ENCODE data around the gene NINJ1. TPM values are rescaled to one million over a fixed set of nuclear protein-coding genes. Genes with fewer than 3 reads are reported as not detected.

The NINJ1 gene
- total RNA-seq, 1 donor from 2014 or later = 21.6 TPM

DNA sequence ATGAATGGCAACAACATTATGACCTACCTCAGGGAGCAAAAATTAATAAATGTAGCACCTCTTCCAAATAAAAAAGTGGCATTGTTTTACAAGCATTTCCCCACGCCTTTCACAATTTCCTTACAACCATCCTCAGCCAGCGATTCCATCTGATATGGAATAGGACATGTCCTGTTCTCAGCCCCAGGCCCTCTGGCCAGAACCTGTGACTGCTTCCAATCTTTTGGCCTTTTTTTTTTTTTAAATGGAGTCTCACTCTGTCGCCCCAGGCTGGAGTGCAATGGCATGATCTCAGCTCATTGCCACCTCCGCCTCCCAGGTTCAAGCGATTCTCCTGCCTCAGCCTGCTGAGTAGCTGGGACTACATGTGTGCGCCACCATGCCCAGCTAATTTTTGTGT lies 33.1 kb upstream of the NINJ1 start:
- no peaks in the 10 kb centered on the region for H3K9me3 Mint-ChIP-seq
- no peaks in the 10 kb centered on the region for H3K27me3 Mint-ChIP-seq
- no peak overlapping the region for H3K4me3 Mint-ChIP-seq
- TF ChIP-seq, protein P1, sequence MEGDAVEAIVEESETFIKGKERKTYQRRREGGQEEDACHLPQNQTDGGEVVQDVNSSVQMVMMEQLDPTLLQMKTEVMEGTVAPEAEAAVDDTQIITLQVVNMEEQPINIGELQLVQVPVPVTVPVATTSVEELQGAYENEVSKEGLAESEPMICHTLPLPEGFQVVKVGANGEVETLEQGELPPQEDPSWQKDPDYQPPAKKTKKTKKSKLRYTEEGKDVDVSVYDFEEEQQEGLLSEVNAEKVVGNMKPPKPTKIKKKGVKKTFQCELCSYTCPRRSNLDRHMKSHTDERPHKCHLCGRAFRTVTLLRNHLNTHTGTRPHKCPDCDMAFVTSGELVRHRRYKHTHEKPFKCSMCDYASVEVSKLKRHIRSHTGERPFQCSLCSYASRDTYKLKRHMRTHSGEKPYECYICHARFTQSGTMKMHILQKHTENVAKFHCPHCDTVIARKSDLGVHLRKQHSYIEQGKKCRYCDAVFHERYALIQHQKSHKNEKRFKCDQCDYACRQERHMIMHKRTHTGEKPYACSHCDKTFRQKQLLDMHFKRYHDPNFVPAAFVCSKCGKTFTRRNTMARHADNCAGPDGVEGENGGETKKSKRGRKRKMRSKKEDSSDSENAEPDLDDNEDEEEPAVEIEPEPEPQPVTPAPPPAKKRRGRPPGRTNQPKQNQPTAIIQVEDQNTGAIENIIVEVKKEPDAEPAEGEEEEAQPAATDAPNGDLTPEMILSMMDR (conservative IDR thresholded peaks at IDR 0.05) = no peak
- no peaks in the 10 kb centered on the region for H3K36me3 Mint-ChIP-seq
- DNase-seq (ENCODE audit: extremely low spot score, unreplicated experiment) = no peak
- peaks cover 4% of the 10 kb centered on the region for H3K4me1 Mint-ChIP-seq (ENCODE audit: unreplicated experiment)
- no peak overlapping the region for H3K27ac Mint-ChIP-seq

DNA sequence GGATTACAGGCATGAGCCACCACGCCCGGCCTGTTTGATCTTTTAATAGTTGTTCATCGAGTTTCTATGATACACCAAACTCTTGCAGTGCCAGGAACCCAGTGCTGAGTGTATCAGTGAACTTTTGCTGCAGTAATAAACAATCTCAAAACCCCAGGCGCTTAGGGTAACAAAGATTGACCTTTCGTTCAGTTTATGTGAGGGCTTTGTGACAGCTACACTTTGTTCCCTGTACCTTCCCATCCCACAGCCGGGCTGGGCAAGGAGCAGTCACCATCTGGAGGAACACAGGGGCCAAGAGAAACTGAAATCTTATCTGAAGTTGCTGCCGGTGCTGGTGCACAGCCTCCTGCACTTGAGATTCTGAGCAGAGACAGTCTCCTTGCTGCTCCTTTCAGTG lies 32.6 kb upstream of the NINJ1 start:
- Mint-ChIP-seq H3K27me3 (no peaks in the 10 kb centered on the region), H3K4me1 (ENCODE audit: unreplicated experiment) (peaks cover 9% of the 10 kb centered on the region)

DNA sequence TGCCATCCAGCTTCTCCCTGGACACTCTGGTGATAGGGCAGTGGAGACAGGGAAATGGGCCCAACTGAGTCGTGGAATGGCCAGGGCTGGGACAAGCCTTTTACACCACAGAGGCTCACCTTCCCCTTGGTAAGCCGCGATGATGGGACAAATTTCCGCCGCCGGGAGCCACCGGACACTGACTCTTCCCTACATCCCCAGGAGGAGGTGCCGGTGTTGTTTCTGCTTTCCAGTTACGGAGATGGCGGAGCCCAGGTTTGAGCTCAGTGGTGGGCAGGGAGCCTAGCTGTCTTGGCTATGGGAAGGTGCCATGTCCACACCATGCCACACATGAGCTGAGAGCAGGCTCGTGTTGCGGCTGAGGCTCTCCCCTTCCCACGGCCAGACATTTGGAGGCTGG lies 30.0 kb upstream of the NINJ1 start:
- Mint-ChIP-seq H3K4me3 (no peak overlapping the region), H3K27ac (no peak overlapping the region), H3K4me1 (ENCODE audit: unreplicated experiment) (peaks cover 25% of the 10 kb centered on the region), H3K27me3 (no peaks in the 10 kb centered on the region), H3K36me3 (no peaks in the 10 kb centered on the region), H3K9me3 (no peaks in the 10 kb centered on the region)
- TF ChIP-seq, protein P1 (conservative IDR thresholded peaks at IDR 0.05) = no peak
- DNase-seq (ENCODE audit: extremely low spot score, unreplicated experiment) = no peak

More for the DNA sequence above, 32.6 kb upstream of the NINJ1 start:
- Mint-ChIP-seq H3K36me3 (no peaks in the 10 kb centered on the region), H3K9me3 (no peaks in the 10 kb centered on the region), H3K27ac (no peak overlapping the region), H3K4me3 (no peak overlapping the region)
- TF ChIP-seq, protein P1 (conservative IDR thresholded peaks at IDR 0.05) = no peak
- DNase-seq (ENCODE audit: extremely low spot score, unreplicated experiment) = no peak

GRCh38 chr9:93161786-93162562 lies 27.9 kb upstream of the NINJ1 start:
- no peaks in the 10 kb centered on the region for H3K36me3 Mint-ChIP-seq
- no peak overlapping the region for H3K27ac Mint-ChIP-seq
- no peaks in the 10 kb centered on the region for H3K9me3 Mint-ChIP-seq
- no peak overlapping the region for H3K4me3 Mint-ChIP-seq
- DNase-seq (ENCODE audit: extremely low spot score, unreplicated experiment) = no peak
- H3K27me3 Mint-ChIP-seq = no peaks in the 10 kb centered on the region
- H3K4me1 Mint-ChIP-seq (ENCODE audit: unreplicated experiment) = peaks cover 25% of the 10 kb centered on the region
- TF ChIP-seq, protein P1 (conservative IDR thresholded peaks at IDR 0.05) = no peak

DNA sequence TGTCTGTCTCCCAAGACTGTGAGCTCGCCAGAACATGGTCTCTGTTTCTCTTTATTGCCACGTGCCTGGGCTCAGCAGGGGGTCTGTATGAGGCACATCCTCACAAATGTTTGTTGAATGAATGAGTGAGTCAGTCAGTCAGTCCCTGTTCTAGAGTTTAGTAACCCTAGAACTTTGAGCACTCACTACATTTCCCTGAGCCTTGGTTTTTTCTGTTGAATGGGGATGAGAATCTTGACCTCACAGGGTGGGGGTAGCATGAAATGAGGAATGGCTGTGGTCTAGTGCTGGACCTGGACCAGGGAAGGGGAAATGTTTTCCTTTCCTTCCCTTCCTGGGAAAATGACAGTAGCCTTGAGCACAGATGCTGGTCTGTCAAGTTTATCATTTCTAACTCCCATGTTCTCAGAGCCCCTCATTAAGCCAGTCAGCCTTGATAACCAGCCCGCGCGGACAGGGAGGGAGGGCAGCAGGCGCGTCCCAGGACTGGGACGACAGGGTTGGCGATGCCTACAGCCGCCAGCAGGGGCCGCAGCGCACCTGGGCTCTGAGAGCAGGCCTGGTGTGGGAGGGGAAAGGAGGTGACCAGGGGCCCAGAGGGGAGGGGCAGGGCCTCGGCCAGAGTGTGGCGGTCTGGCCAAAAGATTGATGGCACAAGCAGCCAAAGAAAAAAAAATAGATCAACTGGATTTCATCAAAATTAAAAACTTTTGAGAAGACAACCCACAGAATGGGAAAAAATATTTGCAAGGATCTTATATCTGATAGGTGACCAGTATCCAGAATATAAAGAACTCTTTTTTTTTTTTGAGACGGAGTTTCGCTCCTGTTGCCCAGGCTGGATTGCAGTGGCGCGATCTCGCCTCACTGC lies 25.8 kb upstream of the NINJ1 start:
- Mint-ChIP-seq H3K27me3 (no peaks in the 10 kb centered on the region), H3K4me1 (ENCODE audit: unreplicated experiment) (peaks cover 25% of the 10 kb centered on the region), H3K27ac (no peak overlapping the region), H3K4me3 (peak overlapping the region; percentile 41), H3K9me3 (no peaks in the 10 kb centered on the region), H3K36me3 (no peaks in the 10 kb centered on the region)
- TF ChIP-seq, protein P1 (conservative IDR thresholded peaks at IDR 0.05) = peak; percentile 98
- DNase-seq (ENCODE audit: extremely low spot score, unreplicated experiment) = peak; percentile 90

All from type B pancreatic cell (in vitro differentiated cells).